Duodenal mucosa (tissue), 2 donors: Measurements from ENCODE around the gene TMEM255B.
"Not testable (repeated sequence)": the region's sequence is repeated elsewhere in the genome, so short reads cannot be mapped to it uniquely, and the experiment has no call there.

ENCODE experiments used
- H3K27ac ChIP-seq: one replicate; pipeline ENCODE4 v1.7.0; 2013; ENCODE audit warnings: low read depth, low read length
- H3K27me3 ChIP-seq, 2 donors: one replicate each; pipeline ENCODE4 v1.7.0; 2013; ENCODE audit warnings: low read length in 2 of 2, control low read depth in 1 of 2; ENCODE audit not compliant: insufficient read depth in 2 of 2, control insufficient read depth in 1 of 2
- H3K36me3 ChIP-seq, 2 donors: one replicate each; pipeline ENCODE4 v1.7.0; 2013; ENCODE audit warnings: low read length in 2 of 2, control low read depth in 1 of 2; ENCODE audit not compliant: insufficient read depth in 2 of 2, control insufficient read depth in 1 of 2
- H3K4me1 ChIP-seq, 2 donors: one replicate each; pipeline ENCODE4 v1.7.0; 2013; ENCODE audit warnings: low read length in 2 of 2, control low read depth in 1 of 2; ENCODE audit not compliant: insufficient read depth in 2 of 2, control insufficient read depth in 1 of 2
- H3K4me3 ChIP-seq, 2 donors: one replicate each; pipeline ENCODE4 v1.7.0; 2013; ENCODE audit warnings: low read length in 2 of 2, low read depth in 1 of 2
- H3K9ac ChIP-seq, 2 donors: one replicate each; pipeline ENCODE4 v1.7.0; 2013; ENCODE audit warnings: low read length in 2 of 2, low read depth in 1 of 2
- H3K9me3 ChIP-seq, 2 donors: one replicate each; pipeline ENCODE4 v1.7.0; 2013; ENCODE audit warnings: low read length in 2 of 2, control low read depth in 1 of 2; ENCODE audit not compliant: control insufficient read depth in 1 of 2

The TMEM255B gene

GRCh38 chr13:113743366-113744195 is 15.4 kb upstream of the TMEM255B start:
- no peak overlapping the region for H3K9ac ChIP-seq
- no peaks in the 10 kb centered on the region for H3K36me3 ChIP-seq
- H3K4me1 ChIP-seq, result peaks cover 25 to 26% of the 10 kb centered on the region in 2 donors
- no peaks in the 10 kb centered on the region for H3K9me3 ChIP-seq
- no peak overlapping the region for H3K4me3 ChIP-seq
- H3K27me3 ChIP-seq, result peaks cover 0 to 7% of the 10 kb centered on the region in 2 donors
- H3K27ac ChIP-seq, result no peak overlapping the region

- Histone ChIP-seq H3K36me3 (no peaks in the 10 kb centered on the region), H3K27ac (no peak overlapping the region), H3K9me3 (no peaks in the 10 kb centered on the region), H3K4me3 (no peak overlapping the region), H3K9ac (no peak overlapping the region), H3K4me1 (peaks cover 25 to 26% of the 10 kb centered on the region in 2 donors), H3K27me3 (peaks cover 0 to 7% of the 10 kb centered on the region in 2 donors)
These were observed 14.6 kb upstream of the TMEM255B start for GRCh38 chr13:113744197-113745000.

- Histone ChIP-seq H3K27ac (no peak overlapping the region), H3K36me3 (no peaks in the 10 kb centered on the region), H3K9me3 (no peaks in the 10 kb centered on the region), H3K4me3 (no peak overlapping the region), H3K4me1 (peaks cover 25 to 26% of the 10 kb centered on the region in 2 donors), H3K27me3 (peaks cover 0 to 6% of the 10 kb centered on the region in 2 donors), H3K9ac (no peak overlapping the region)
These were observed 14.0 kb upstream of the TMEM255B start for GRCh38 chr13:113745059-113745458.

GRCh38 chr13:113745500-113746142 is 13.4 kb upstream of the TMEM255B start:
- H3K27ac ChIP-seq, H3K4me3 ChIP-seq, H3K9ac ChIP-seq, H3K27me3 ChIP-seq, H3K9me3 ChIP-seq, H3K36me3 ChIP-seq: not testable (repeated sequence)
- H3K4me1 ChIP-seq, result peaks cover 25 to 26% of the 10 kb centered on the region in 2 donors

- H3K9me3 ChIP-seq, result no peaks in the 10 kb centered on the region
- H3K27me3 ChIP-seq, result no peaks in the 10 kb centered on the region
- no peak overlapping the region for H3K27ac ChIP-seq
- H3K36me3 ChIP-seq, result no peaks in the 10 kb centered on the region
- no peak overlapping the region for H3K4me3 ChIP-seq
- H3K9ac ChIP-seq, result no peak overlapping the region
- peaks cover 25 to 26% of the 10 kb centered on the region in 2 donors for H3K4me1 ChIP-seq
These were observed 12.9 kb upstream of the TMEM255B start for GRCh38 chr13:113746143-113746525.

GRCh38 chr13:113746671-113747070 is 12.4 kb upstream of the TMEM255B start:
- Histone ChIP-seq H3K9me3 (no peaks in the 10 kb centered on the region), H3K4me1 (peaks cover 25 to 26% of the 10 kb centered on the region in 2 donors), H3K36me3 (no peaks in the 10 kb centered on the region), H3K27ac (no peak overlapping the region), H3K4me3 (no peak overlapping the region), H3K27me3 (no peaks in the 10 kb centered on the region), H3K9ac (no peak overlapping the region)

- Histone ChIP-seq H3K4me3 (no peak overlapping the region), H3K36me3 (no peaks in the 10 kb centered on the region), H3K4me1 (peaks cover 18 to 19% of the 10 kb centered on the region in 2 donors), H3K9me3 (no peaks in the 10 kb centered on the region), H3K27me3 (no peaks in the 10 kb centered on the region), H3K9ac (no peak overlapping the region), H3K27ac (no peak overlapping the region)
These were observed 11.7 kb upstream of the TMEM255B start for GRCh38 chr13:113747291-113747833.

GRCh38 chr13:113748101-113748861 is 10.7 kb upstream of the TMEM255B start:
- no peak overlapping the region for H3K27ac ChIP-seq
- H3K27me3 ChIP-seq, result no peaks in the 10 kb centered on the region
- H3K9ac ChIP-seq, result no peak overlapping the region
- no peak overlapping the region for H3K4me3 ChIP-seq
- H3K36me3 ChIP-seq, result no peaks in the 10 kb centered on the region
- H3K4me1 ChIP-seq, result peaks cover 13 to 17% of the 10 kb centered on the region in 2 donors
- H3K9me3 ChIP-seq, result no peaks in the 10 kb centered on the region

GRCh38 chr13:113748862-113749451 is 10.1 kb upstream of the TMEM255B start:
- Histone ChIP-seq H3K9ac (no peak overlapping the region), H3K27me3 (no peaks in the 10 kb centered on the region), H3K9me3 (no peaks in the 10 kb centered on the region), H3K4me1 (peaks cover 15 to 17% of the 10 kb centered on the region in 2 donors), H3K36me3 (no peaks in the 10 kb centered on the region), H3K4me3 (no peak overlapping the region), H3K27ac (no peak overlapping the region)
